WTC11 (cell line): ENCODE results near the gene ACBD3. TPM values are rescaled to one million over a fixed set of nuclear protein-coding genes. Genes with fewer than 3 reads are reported as not detected.

ENCODE experiments used
- ATAC-seq: fragments of 200-7000 bp; cut with Tn5 transposase; 2 replicates; pipeline ENCODE4 v1.10.0; 2021; ENCODE audit warnings: mild to moderate bottlenecking, moderate library complexity
- CTCF ChIA-PET: fragments of 300-600 bp; sonication (Branson Sonifier 250); formaldehyde crosslinking; loops from one replicate; lab custom pipeline; 2021; ENCODE audit warnings: antibody characterized with exemption; lab: Charles Lee
- POLR2A ChIA-PET: fragments of 350-600 bp; sonication (Branson Sonifier 250); formaldehyde crosslinking; loops from one replicate; lab custom pipeline; 2021; ENCODE audit warnings: antibody characterized with exemption; lab: Charles Lee
- DNase-seq: peaks from one replicate; pipeline ENCODE4 v3.0.0; 2021; ENCODE audit warnings: low spot score
- H3K27ac Mint-ChIP-seq: 2 replicates; pipeline ENCODE4 v1.8.0; 2021; ENCODE audit warnings: mixed read lengths
- H3K27me3 Mint-ChIP-seq: 2 replicates; pipeline ENCODE4 v1.8.0; 2021; ENCODE audit warnings: low read depth, mild to moderate bottlenecking, moderate library complexity, mixed read lengths
- H3K36me3 Mint-ChIP-seq: 2 replicates; pipeline ENCODE4 v1.8.0; 2021; ENCODE audit warnings: mixed read lengths
- H3K4me1 Mint-ChIP-seq: 2 replicates; pipeline ENCODE4 v1.8.0; 2022; ENCODE audit warnings: mixed read lengths
- H3K4me3 Mint-ChIP-seq: 2 replicates; pipeline ENCODE4 v1.8.0; 2021; ENCODE audit warnings: mild to moderate bottlenecking, moderate library complexity, mixed read lengths
- H3K9me3 Mint-ChIP-seq: 2 replicates; pipeline ENCODE4 v1.8.0; 2021; ENCODE audit warnings: mixed read lengths
- FOXP4 ChIP-seq: sonication (generic); formaldehyde crosslinking; IDR thresholded peaks from 2 replicates; pipeline ENCODE4 v1.8.0; 2022; ENCODE audit warnings: mild to moderate bottlenecking, missing genetic modification reagents
- IRF1 ChIP-seq: sonication (generic); formaldehyde crosslinking; IDR thresholded peaks from 2 replicates; pipeline ENCODE4 v1.8.0; 2023; ENCODE audit warnings: missing genetic modification reagents
- IRF2 ChIP-seq: sonication (generic); formaldehyde crosslinking; IDR thresholded peaks from 2 replicates; pipeline ENCODE4 v1.8.0; 2022; ENCODE audit warnings: low read depth, missing genetic modification reagents, borderline replicate concordance
- MXD4 ChIP-seq: fragments of 250-450 bp; sonication (Bioruptor Pico); IDR thresholded peaks from 2 replicates; pipeline ENCODE4 v1.8.0; 2021; ENCODE audit warnings: mild to moderate bottlenecking, moderate library complexity, borderline replicate concordance
- NR1H2 ChIP-seq: sonication (generic); formaldehyde crosslinking; IDR thresholded peaks from 2 replicates; pipeline ENCODE4 v1.9.0; 2021; ENCODE audit warnings: mild to moderate bottlenecking, moderate library complexity, missing genetic modification reagents
- SP1 ChIP-seq: sonication (generic); formaldehyde crosslinking; conservative IDR thresholded peaks from 2 replicates; pipeline ENCODE4 v1.8.1; 2022; ENCODE audit warnings: missing genetic modification reagents
- ZBTB43 ChIP-seq: sonication (generic); formaldehyde crosslinking; IDR thresholded peaks from 2 replicates; pipeline ENCODE4 v1.8.1; 2023; ENCODE audit warnings: mild to moderate bottlenecking, missing genetic modification reagents
- ZNF281 ChIP-seq: sonication (generic); formaldehyde crosslinking; IDR thresholded peaks from 2 replicates; pipeline ENCODE4 v1.8.0; 2023; ENCODE audit warnings: mild to moderate bottlenecking, missing genetic modification reagents
- ZNF416 ChIP-seq: fragments of 250-450 bp; sonication (Bioruptor Pico); IDR thresholded peaks from 2 replicates; pipeline ENCODE4 v1.9.0; 2021; ENCODE audit warnings: mild to moderate bottlenecking, inconsistent platforms
- ZNF423 ChIP-seq: fragments of 250-450 bp; sonication (Bioruptor Pico); IDR thresholded peaks from 2 replicates; pipeline ENCODE4 v2.1.2; 2022; ENCODE audit warnings: mild to moderate bottlenecking, moderate library complexity
- ZNF532 ChIP-seq: fragments of 250-450 bp; sonication (Bioruptor Pico); IDR thresholded peaks from 2 replicates; pipeline ENCODE4 v1.9.0; 2021; ENCODE audit warnings: mild to moderate bottlenecking, borderline replicate concordance
- total RNA-seq: library from RNA; stranded (reverse); gene quantifications from 3 replicates; pipeline ENCODE4 v1.2.3, GENCODE V29; 2021
- TF ChIP-seq, protein P1 (sequence below): fragments of 200-600 bp; IDR thresholded peaks from 2 replicates; pipeline ENCODE4 v1.8.0; 2022; ENCODE audit warnings: antibody characterized with exemption

Gene ACBD3
- total RNA-seq, 1 experiment from 2014 or later = 38.9 TPM

DNA sequence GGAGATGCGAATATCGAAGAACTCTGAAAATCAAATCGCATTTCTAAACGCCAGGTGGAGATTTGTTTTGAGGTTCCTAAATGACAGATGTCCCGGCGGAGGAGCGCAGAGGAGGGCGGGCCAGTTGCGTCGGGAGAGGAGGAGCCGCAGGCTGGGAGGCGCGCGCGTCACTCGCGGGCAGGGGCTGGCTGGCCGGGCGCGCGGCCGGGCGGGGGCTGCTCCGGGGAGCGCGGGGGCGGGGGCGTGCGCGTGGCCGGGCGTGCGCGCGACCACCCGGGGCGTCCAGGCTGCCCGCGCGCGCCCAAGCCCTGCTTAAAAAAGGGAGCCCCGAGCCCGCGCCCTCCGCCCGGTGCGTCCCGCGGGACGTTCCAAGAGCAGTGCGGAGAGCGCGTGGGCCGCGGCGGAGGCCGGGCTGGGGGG lies 76.7 kb downstream of the ACBD3 start:
- TF ChIP-seq FOXP4 = peak; percentile 33; the same call in 1 of the 2 replicates
- TF ChIP-seq, protein P1, sequence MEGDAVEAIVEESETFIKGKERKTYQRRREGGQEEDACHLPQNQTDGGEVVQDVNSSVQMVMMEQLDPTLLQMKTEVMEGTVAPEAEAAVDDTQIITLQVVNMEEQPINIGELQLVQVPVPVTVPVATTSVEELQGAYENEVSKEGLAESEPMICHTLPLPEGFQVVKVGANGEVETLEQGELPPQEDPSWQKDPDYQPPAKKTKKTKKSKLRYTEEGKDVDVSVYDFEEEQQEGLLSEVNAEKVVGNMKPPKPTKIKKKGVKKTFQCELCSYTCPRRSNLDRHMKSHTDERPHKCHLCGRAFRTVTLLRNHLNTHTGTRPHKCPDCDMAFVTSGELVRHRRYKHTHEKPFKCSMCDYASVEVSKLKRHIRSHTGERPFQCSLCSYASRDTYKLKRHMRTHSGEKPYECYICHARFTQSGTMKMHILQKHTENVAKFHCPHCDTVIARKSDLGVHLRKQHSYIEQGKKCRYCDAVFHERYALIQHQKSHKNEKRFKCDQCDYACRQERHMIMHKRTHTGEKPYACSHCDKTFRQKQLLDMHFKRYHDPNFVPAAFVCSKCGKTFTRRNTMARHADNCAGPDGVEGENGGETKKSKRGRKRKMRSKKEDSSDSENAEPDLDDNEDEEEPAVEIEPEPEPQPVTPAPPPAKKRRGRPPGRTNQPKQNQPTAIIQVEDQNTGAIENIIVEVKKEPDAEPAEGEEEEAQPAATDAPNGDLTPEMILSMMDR = no peak
- TF ChIP-seq MXD4 (CRISPR knock-in tag) = no peak
- TF ChIP-seq SP1 (CRISPR knock-in tag) = 0 out of 2 replicates have a peak, but pooled peaks have one; percentile 45
- no peak for TF ChIP-seq NR1H2 (CRISPR knock-in tag)
- DNase-seq = peak; percentile 83
- H3K9me3 Mint-ChIP-seq = no peaks in the 10 kb centered on the region
- peaks cover 20% of the 10 kb centered on the region for H3K27me3 Mint-ChIP-seq
- ATAC-seq = peak; percentile 77
- peak overlapping the region; percentile 90 for H3K4me3 Mint-ChIP-seq
- H3K27ac Mint-ChIP-seq = peak overlapping the region; percentile 85
- H3K4me1 Mint-ChIP-seq = peaks cover 46% of the 10 kb centered on the region
- POLR2A ChIA-PET = interaction anchor here (1.4 to 2.4 kb wide), 2 partner anchors 45 to 47 kb away, joined by 4 to 20 read pairs; partner anchors contain the start of gene H3-3A
- CTCF ChIA-PET = interaction anchor here (1.3 to 5.7 kb wide), 7 partner anchors 10 to 295 kb away, joined by 4 to 65 read pairs (median 22); partner anchors contain the start of genes H3-3A and PYCR2
- no peaks in the 10 kb centered on the region for H3K36me3 Mint-ChIP-seq

DNA sequence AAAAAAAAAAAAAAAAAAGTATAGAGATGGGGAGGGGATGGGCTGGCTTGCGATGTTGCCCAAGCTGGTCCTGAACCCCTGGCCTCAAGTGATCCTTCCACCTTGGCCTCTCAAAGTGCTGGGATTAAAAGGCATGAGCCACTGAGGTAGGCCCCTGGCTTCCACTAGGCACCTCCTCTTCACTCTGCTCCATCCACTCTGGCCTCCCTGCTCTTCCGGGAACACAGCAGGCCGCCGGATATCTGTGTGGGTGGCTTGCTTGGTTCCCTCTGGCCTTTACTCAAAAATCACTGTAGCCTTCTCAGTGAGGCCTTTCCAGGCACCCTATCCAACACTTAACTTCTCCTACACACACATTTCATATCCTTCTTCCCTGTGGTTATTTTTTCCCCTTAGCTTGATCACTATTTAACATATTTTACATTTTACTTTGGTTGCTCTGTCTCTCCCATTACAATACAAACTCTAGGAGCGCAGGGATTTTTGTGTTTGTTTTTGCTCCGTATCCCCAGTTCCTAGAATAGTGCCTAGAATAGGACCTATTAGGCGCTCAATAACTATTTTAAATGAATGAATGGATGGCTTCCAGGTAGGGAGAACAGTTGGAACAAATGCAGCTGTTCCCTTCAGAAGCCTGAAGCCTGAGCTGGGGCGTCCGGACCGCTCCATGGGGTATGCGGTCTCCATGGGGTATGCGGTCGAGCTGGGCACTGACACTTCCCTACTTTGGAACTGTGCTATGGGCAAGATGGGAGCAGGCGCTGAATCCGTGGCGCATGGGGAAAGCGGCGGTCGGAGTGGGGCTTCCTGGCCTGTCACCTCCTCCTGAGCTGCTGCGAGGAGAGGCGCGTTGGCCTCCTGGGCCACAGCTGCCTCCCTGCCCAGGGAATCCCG lies 77.4 kb downstream of the ACBD3 start:
- POLR2A ChIA-PET = interaction anchor here (1.1 to 1.4 kb wide), 3 partner anchors 14 to 44 kb away, joined by 3 to 4 read pairs (median 3); no protein-coding TSS in a partner anchor
- H3K27ac Mint-ChIP-seq = peak overlapping the region; percentile 85
- peak overlapping the region; percentile 90 for H3K4me3 Mint-ChIP-seq
- peaks cover 53% of the 10 kb centered on the region for H3K4me1 Mint-ChIP-seq
- TF ChIP-seq IRF1 (CRISPR knock-in tag) (no peak), ZNF423 (CRISPR knock-in tag) (0 out of 2 replicates have a peak, but pooled peaks have one; percentile 5)
- CTCF ChIA-PET = interaction anchor here (0.6 to 5.7 kb wide), 7 partner anchors 11 to 227 kb away, joined by 4 to 65 read pairs (median 22); partner anchors contain the start of gene H3-3A
- no peaks in the 10 kb centered on the region for H3K36me3 Mint-ChIP-seq
- ATAC-seq (peak; percentile 36), DNase-seq (no peak)
- H3K27me3 Mint-ChIP-seq = peaks cover 20% of the 10 kb centered on the region
- H3K9me3 Mint-ChIP-seq = no peaks in the 10 kb centered on the region

- no peak for ATAC-seq
- no peak overlapping the region for H3K27ac Mint-ChIP-seq
- no peak overlapping the region for H3K4me3 Mint-ChIP-seq
- H3K27me3 Mint-ChIP-seq = peaks cover 17% of the 10 kb centered on the region
- POLR2A ChIA-PET = interaction anchor here (0.6 to 1.4 kb wide), 3 partner anchors 16 to 107 kb away, joined by 3 read pairs; no protein-coding TSS in a partner anchor
- H3K4me1 Mint-ChIP-seq = peaks cover 54% of the 10 kb centered on the region
- no peaks in the 10 kb centered on the region for H3K36me3 Mint-ChIP-seq
- no peaks in the 10 kb centered on the region for H3K9me3 Mint-ChIP-seq
- no peak for DNase-seq
- CTCF ChIA-PET = interaction anchor here (0.6 to 5.7 kb wide), 4 partner anchors 17 to 228 kb away, joined by 4 to 65 read pairs (median 22); no protein-coding TSS in a partner anchor
- TF ChIP-seq ZNF281 (CRISPR knock-in tag) = no peak
- TF ChIP-seq ZBTB43 = no peak
- TF ChIP-seq ZNF532 (CRISPR knock-in tag) = no peak
- TF ChIP-seq ZNF416 = no peak
- no peak for TF ChIP-seq IRF2 (CRISPR knock-in tag)
These were observed 78.8 kb downstream of the ACBD3 start for GRCh38 chr1:226107471-226108460.
